KG1 (cell line): ENCODE measurements around the gene ACMSD.

Experiments used
- DNase-seq: peaks from one replicate; lab custom pipeline; 2025; lab: John Stamatoyannopoulos, UW

The ACMSD gene

DNA sequence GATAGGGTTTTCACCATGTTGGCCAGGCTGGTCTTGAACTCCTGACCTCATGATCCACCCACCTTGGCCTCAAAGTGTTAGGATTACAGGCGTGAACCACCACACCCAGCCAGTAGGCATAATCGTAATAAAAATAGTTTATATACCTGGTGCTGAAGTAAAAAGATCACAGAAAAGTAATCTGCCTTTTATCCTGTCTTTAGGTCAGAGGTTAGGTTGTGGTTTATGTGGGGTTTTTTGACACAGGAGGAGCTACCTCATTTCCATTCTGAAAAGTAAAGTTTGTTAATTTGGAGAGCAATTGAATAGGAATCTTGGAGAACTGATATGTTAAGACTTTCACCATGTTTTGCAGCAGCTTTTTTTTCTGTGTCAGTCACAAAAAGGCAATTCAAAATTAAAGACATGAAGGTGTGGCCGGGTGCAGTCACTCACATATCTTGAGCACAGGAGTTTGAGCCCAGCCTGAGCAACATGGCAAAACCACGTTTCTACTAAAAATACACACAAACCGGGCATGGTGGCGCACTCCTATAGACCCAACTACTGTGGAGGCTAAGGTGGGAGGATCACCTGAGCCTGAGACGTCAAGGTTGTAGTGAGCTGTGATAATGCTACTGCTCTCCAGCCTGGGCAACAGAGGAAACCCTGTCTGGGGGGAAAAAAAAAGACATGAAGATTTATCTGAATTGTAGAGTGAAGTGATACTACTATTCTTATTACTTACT lies 111.7 kb downstream of the ACMSD start:
- no peak for DNase-seq

DNA sequence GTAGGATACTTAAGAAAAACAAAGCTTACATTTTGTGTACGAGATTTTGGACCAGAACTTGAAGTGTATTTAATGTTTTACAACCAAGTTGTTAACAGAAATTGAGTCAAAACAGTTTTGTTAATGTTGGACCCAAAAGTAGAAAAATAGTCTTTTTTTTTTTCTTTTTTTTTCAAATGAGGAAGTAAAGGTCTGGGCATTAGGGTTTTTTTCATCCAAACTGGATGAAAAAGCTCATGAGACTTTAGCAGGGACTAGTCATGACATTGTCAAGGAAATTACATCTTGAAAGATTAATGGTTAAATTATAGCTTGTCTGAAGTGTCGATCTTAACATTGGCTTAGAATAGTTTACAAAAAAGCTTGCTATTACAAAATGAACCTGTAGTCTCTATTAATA lies 112.5 kb downstream of the ACMSD start:
- DNase-seq, result no peak
